GM23338 (cell line): ENCODE results near the gene TBK1. TPM values are rescaled to one million over a fixed set of nuclear protein-coding genes. Genes with fewer than 3 reads are reported as not detected.

Experiments
- ATAC-seq: fragments of 200-7000 bp; cut with Tn5 transposase; 3 replicates; pipeline ENCODE4 v1.9.1; 2020
- DNase-seq: peaks from one replicate; pipeline ENCODE4 v3.0.0-alpha.2; 2015; ENCODE audit warnings: low spot score
- H2AFZ ChIP-seq: fragments of 200-600 bp; sonication (generic); 2 replicates; pipeline ENCODE4 v1.8.0; 2016; ENCODE audit warnings: antibody characterized with exemption, mild to moderate bottlenecking, moderate library complexity
- H3F3A ChIP-seq: fragments of 200-600 bp; sonication (generic); replicated peaks from 2 replicates; pipeline ENCODE4 v1.8.0; 2017; ENCODE audit warnings: antibody characterized with exemption, mixed run types, low read depth
- H3K27ac ChIP-seq: fragments of 200-600 bp; sonication (generic); 2 replicates; pipeline ENCODE4 v1.6.1; 2016; ENCODE audit warnings: low read depth
- H3K27me3 ChIP-seq: fragments of 200-600 bp; sonication (generic); 2 replicates; pipeline ENCODE4 v1.8.0; 2016; ENCODE audit warnings: mild to moderate bottlenecking, mixed run types, moderate library complexity; ENCODE audit not compliant: insufficient read depth
- H3K36me3 ChIP-seq: fragments of 200-600 bp; sonication (generic); 2 replicates; pipeline ENCODE4 v1.8.0; 2016; ENCODE audit warnings: mild to moderate bottlenecking; ENCODE audit not compliant: insufficient read depth
- H3K4me1 ChIP-seq: fragments of 200-600 bp; sonication (generic); 2 replicates; pipeline ENCODE4 v1.8.0; 2016; ENCODE audit warnings: mild to moderate bottlenecking, moderate library complexity; ENCODE audit not compliant: insufficient read depth
- H3K4me2 ChIP-seq: fragments of 200-600 bp; sonication (generic); 2 replicates; pipeline ENCODE4 v1.7.1; 2017; ENCODE audit warnings: mixed run types
- H3K4me3 ChIP-seq: fragments of 200-600 bp; sonication (generic); 2 replicates; pipeline ENCODE4 v1.6.1; 2016; ENCODE audit warnings: mixed run types
- H3K79me2 ChIP-seq: fragments of 200-600 bp; sonication (generic); replicated peaks from 2 replicates; pipeline ENCODE4 v1.8.0; 2017; ENCODE audit warnings: mild to moderate bottlenecking; ENCODE audit not compliant: insufficient read depth
- H3K9me2 ChIP-seq: fragments of 200-600 bp; sonication (generic); 2 replicates; pipeline ENCODE4 v1.8.0; 2017; ENCODE audit not compliant: insufficient read depth
- H4K20me1 ChIP-seq: fragments of 200-600 bp; sonication (generic); replicated peaks from 2 replicates; pipeline ENCODE4 v1.8.0; 2017; ENCODE audit warnings: mild to moderate bottlenecking; ENCODE audit not compliant: insufficient read depth
- H3K27ac Mint-ChIP-seq: 2 replicates; pipeline ENCODE4 v1.8.0; 2020; ENCODE audit warnings: inconsistent platforms, mild to moderate bottlenecking, moderate library complexity, mixed read lengths
- H3K27me3 Mint-ChIP-seq: 3 replicates; pipeline ENCODE4 v1.8.0; 2022; ENCODE audit warnings: low read depth, mild to moderate bottlenecking, moderate library complexity, mixed read lengths, inconsistent platforms; ENCODE audit not compliant: insufficient read depth, poor library complexity
- H3K36me3 Mint-ChIP-seq: 3 replicates; pipeline ENCODE4 v1.8.0; 2021; ENCODE audit warnings: low read depth, mild to moderate bottlenecking, inconsistent platforms, moderate library complexity, mixed read lengths
- H3K4me1 Mint-ChIP-seq: 3 replicates; pipeline ENCODE4 v1.8.0; 2020; ENCODE audit warnings: mild to moderate bottlenecking, inconsistent platforms, mixed read lengths
- H3K4me3 Mint-ChIP-seq: 3 replicates; pipeline ENCODE4 v1.8.0; 2021; ENCODE audit warnings: moderate library complexity, mild to moderate bottlenecking, inconsistent platforms, mixed read lengths
- H3K9me3 Mint-ChIP-seq: 3 replicates; pipeline ENCODE4 v1.8.0; 2020; ENCODE audit warnings: moderate library complexity, mild to moderate bottlenecking, inconsistent platforms, mixed read lengths
- CREB1 ChIP-seq: fragments of 250-450 bp; sonication (Bioruptor Pico); IDR thresholded peaks from 2 replicates; pipeline ENCODE4 v1.5.0; 2020; ENCODE audit warnings: low read depth, mild to moderate bottlenecking, moderate library complexity
- EZH2 ChIP-seq: fragments of 200-600 bp; sonication (generic); IDR thresholded peaks from one replicate; pipeline ENCODE4 v1.8.0; 2017; ENCODE audit warnings: antibody characterized with exemption, mild to moderate bottlenecking, low read depth; ENCODE audit not compliant: unreplicated experiment
- EZH2phosphoT487 ChIP-seq: fragments of 200-600 bp; sonication (generic); IDR thresholded peaks from one replicate; pipeline ENCODE4 v1.8.1; 2018; ENCODE audit warnings: antibody characterized with exemption; ENCODE audit not compliant: unreplicated experiment
- JUNB ChIP-seq: IDR thresholded peaks from one replicate; pipeline ENCODE4 v1.6.1; 2016; ENCODE audit warnings: antibody characterized with exemption; ENCODE audit not compliant: unreplicated experiment
- NANOG ChIP-seq: IDR thresholded peaks from 2 replicates; pipeline ENCODE4 v1.6.1; 2016; ENCODE audit warnings: antibody characterized with exemption, borderline replicate concordance
- POLR2AphosphoS5 ChIP-seq: IDR thresholded peaks from 2 replicates; pipeline ENCODE4 v1.6.1; 2016; ENCODE audit warnings: antibody characterized with exemption, low read depth
- STAT1 ChIP-seq: IDR thresholded peaks from one replicate; pipeline ENCODE4 v1.6.1; 2016; ENCODE audit warnings: antibody characterized with exemption; ENCODE audit not compliant: unreplicated experiment
- ZNF114 ChIP-seq: fragments of 250-450 bp; sonication (Bioruptor Pico); IDR thresholded peaks from 2 replicates; pipeline ENCODE4 v1.5.0; 2020; ENCODE audit warnings: mild to moderate bottlenecking, moderate library complexity
- polyA plus RNA-seq: library from polyadenylated mRNA; unstranded; fragments of >200 nt; fragmentation: Nextera tagmentation; extraction: Ambion mirVana; gene quantifications from 2 replicates; pipeline ENCODE4 v1.2.1, GENCODE V29; 2016
- total RNA-seq: library from RNA; depleted of rRNA; stranded (reverse); fragments of >200 nt; shearing (Covaris generic); gene quantifications from 2 replicates; pipeline ENCODE4 v1.2.3, GENCODE V29; 2014
- TF ChIP-seq, protein P1 (sequence below), 2 experiments: fragments of 200-600 bp in 1 of 2; sonication (generic) in 1 of 2; conservative IDR thresholded peaks; 2 replicates each; pipeline versions ENCODE4 v1.5.1 to v1.6.1; 2016 to 2017; ENCODE audit warnings: antibody characterized with exemption in 2 of 2, low read depth in 2 of 2, mild to moderate bottlenecking in 2 of 2, moderate library complexity in 1 of 2
- TF ChIP-seq, protein P2 (sequence below): IDR thresholded peaks from one replicate; pipeline ENCODE4 v1.6.1; 2018; ENCODE audit warnings: antibody characterized with exemption; ENCODE audit not compliant: unreplicated experiment
- TF ChIP-seq, protein P3 (sequence below): fragments of 250-450 bp; sonication (Bioruptor Pico); IDR thresholded peaks from 2 replicates; pipeline ENCODE4 v1.5.0; 2020; ENCODE audit warnings: mild to moderate bottlenecking, moderate library complexity
- TF ChIP-seq, protein P4 (sequence below): IDR thresholded peaks from 2 replicates; pipeline ENCODE4 v1.6.1; 2016; ENCODE audit warnings: antibody characterized with exemption

The TBK1 gene
- total and polyA plus RNA-seq, 2 experiments from 2014 or later: 21.7 to 29.9 TPM

DNA sequence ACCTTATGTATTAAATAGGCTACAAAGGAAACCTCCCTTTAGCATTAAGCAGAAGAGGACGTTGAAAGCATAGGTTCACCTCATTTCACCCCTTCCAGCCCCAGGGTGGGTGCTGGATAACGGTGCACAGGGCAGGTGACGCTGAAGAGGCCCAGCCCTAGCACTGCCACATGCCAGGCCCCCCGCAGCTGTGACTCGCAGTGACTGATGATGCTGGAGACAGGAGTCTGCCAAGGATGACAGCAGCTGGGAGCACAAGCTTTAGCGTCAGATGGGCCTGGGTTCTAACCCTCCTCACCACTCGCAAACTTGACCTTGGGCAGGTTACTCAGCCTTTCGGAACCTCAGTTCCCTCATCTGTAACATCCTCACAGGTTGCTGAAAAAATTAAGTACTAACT is 76.7 kb downstream of the TBK1 start (continued):
- TF ChIP-seq, protein P1, sequence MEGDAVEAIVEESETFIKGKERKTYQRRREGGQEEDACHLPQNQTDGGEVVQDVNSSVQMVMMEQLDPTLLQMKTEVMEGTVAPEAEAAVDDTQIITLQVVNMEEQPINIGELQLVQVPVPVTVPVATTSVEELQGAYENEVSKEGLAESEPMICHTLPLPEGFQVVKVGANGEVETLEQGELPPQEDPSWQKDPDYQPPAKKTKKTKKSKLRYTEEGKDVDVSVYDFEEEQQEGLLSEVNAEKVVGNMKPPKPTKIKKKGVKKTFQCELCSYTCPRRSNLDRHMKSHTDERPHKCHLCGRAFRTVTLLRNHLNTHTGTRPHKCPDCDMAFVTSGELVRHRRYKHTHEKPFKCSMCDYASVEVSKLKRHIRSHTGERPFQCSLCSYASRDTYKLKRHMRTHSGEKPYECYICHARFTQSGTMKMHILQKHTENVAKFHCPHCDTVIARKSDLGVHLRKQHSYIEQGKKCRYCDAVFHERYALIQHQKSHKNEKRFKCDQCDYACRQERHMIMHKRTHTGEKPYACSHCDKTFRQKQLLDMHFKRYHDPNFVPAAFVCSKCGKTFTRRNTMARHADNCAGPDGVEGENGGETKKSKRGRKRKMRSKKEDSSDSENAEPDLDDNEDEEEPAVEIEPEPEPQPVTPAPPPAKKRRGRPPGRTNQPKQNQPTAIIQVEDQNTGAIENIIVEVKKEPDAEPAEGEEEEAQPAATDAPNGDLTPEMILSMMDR (conservative IDR thresholded peaks at IDR 0.05; ENCODE audit: low read depth in 2 of 2): no peak
- no peak for TF ChIP-seq JUNB
- TF ChIP-seq EZH2phosphoT487: no peak
- no peak for TF ChIP-seq POLR2AphosphoS5
- TF ChIP-seq, protein P2, sequence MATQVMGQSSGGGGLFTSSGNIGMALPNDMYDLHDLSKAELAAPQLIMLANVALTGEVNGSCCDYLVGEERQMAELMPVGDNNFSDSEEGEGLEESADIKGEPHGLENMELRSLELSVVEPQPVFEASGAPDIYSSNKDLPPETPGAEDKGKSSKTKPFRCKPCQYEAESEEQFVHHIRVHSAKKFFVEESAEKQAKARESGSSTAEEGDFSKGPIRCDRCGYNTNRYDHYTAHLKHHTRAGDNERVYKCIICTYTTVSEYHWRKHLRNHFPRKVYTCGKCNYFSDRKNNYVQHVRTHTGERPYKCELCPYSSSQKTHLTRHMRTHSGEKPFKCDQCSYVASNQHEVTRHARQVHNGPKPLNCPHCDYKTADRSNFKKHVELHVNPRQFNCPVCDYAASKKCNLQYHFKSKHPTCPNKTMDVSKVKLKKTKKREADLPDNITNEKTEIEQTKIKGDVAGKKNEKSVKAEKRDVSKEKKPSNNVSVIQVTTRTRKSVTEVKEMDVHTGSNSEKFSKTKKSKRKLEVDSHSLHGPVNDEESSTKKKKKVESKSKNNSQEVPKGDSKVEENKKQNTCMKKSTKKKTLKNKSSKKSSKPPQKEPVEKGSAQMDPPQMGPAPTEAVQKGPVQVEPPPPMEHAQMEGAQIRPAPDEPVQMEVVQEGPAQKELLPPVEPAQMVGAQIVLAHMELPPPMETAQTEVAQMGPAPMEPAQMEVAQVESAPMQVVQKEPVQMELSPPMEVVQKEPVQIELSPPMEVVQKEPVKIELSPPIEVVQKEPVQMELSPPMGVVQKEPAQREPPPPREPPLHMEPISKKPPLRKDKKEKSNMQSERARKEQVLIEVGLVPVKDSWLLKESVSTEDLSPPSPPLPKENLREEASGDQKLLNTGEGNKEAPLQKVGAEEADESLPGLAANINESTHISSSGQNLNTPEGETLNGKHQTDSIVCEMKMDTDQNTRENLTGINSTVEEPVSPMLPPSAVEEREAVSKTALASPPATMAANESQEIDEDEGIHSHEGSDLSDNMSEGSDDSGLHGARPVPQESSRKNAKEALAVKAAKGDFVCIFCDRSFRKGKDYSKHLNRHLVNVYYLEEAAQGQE: no peak
- no peak for TF ChIP-seq CREB1
- no peak for TF ChIP-seq NANOG

DNA sequence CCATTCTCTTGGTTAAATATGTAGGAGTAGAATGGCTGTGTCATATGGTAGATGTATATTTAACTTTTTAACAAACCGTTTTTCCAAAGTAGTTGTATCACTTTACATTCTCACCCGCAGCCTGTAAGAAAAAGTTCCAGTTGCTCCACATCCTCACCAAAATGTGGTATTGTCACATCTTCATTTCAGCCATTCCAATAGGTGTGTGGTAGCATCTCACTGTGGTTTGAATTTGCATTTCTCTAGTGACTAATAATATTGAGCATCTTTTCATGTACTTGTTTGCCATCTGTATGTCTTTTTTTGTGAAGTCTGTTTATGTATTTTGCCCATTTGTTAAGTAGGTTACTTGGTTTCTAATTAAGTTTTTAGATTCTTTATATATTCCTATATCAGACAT is 78.6 kb downstream of the TBK1 start:
- no peaks in the 10 kb centered on the region for H3K9me3 Mint-ChIP-seq
- TF ChIP-seq STAT1 (no peak), JUNB (no peak), ZNF114 (CRISPR knock-in tag) (no peak), POLR2AphosphoS5 (no peak), CREB1 (no peak), EZH2 (no peak)
- TF ChIP-seq, protein P3, sequence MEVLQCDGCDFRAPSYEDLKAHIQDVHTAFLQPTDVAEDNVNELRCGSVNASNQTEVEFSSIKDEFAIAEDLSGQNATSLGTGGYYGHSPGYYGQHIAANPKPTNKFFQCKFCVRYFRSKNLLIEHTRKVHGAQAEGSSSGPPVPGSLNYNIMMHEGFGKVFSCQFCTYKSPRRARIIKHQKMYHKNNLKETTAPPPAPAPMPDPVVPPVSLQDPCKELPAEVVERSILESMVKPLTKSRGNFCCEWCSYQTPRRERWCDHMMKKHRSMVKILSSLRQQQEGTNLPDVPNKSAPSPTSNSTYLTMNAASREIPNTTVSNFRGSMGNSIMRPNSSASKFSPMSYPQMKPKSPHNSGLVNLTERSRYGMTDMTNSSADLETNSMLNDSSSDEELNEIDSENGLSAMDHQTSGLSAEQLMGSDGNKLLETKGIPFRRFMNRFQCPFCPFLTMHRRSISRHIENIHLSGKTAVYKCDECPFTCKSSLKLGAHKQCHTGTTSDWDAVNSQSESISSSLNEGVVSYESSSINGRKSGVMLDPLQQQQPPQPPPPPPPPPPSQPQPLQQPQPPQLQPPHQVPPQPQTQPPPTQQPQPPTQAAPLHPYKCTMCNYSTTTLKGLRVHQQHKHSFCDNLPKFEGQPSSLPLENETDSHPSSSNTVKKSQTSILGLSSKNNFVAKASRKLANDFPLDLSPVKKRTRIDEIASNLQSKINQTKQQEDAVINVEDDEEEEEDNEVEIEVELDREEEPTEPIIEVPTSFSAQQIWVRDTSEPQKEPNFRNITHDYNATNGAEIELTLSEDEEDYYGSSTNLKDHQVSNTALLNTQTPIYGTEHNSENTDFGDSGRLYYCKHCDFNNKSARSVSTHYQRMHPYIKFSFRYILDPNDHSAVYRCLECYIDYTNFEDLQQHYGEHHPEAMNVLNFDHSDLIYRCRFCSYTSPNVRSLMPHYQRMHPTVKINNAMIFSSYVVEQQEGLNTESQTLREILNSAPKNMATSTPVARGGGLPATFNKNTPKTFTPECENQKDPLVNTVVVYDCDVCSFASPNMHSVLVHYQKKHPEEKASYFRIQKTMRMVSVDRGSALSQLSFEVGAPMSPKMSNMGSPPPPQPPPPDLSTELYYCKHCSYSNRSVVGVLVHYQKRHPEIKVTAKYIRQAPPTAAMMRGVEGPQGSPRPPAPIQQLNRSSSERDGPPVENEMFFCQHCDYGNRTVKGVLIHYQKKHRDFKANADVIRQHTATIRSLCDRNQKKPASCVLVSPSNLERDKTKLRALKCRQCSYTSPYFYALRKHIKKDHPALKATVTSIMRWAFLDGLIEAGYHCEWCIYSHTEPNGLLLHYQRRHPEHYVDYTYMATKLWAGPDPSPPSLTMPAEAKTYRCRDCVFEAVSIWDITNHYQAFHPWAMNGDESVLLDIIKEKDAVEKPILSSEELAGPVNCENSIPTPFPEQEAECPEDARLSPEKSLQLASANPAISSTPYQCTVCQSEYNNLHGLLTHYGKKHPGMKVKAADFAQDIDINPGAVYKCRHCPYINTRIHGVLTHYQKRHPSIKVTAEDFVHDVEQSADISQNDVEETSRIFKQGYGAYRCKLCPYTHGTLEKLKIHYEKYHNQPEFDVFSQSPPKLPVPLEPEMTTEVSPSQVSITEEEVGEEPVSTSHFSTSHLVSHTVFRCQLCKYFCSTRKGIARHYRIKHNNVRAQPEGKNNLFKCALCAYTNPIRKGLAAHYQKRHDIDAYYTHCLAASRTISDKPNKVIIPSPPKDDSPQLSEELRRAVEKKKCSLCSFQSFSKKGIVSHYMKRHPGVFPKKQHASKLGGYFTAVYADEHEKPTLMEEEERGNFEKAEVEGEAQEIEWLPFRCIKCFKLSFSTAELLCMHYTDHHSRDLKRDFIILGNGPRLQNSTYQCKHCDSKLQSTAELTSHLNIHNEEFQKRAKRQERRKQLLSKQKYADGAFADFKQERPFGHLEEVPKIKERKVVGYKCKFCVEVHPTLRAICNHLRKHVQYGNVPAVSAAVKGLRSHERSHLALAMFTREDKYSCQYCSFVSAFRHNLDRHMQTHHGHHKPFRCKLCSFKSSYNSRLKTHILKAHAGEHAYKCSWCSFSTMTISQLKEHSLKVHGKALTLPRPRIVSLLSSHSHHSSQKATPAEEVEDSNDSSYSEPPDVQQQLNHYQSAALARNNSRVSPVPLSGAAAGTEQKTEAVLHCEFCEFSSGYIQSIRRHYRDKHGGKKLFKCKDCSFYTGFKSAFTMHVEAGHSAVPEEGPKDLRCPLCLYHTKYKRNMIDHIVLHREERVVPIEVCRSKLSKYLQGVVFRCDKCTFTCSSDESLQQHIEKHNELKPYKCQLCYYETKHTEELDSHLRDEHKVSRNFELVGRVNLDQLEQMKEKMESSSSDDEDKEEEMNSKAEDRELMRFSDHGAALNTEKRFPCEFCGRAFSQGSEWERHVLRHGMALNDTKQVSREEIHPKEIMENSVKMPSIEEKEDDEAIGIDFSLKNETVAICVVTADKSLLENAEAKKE (CRISPR knock-in tag): no peak
- TF ChIP-seq, protein P4, sequence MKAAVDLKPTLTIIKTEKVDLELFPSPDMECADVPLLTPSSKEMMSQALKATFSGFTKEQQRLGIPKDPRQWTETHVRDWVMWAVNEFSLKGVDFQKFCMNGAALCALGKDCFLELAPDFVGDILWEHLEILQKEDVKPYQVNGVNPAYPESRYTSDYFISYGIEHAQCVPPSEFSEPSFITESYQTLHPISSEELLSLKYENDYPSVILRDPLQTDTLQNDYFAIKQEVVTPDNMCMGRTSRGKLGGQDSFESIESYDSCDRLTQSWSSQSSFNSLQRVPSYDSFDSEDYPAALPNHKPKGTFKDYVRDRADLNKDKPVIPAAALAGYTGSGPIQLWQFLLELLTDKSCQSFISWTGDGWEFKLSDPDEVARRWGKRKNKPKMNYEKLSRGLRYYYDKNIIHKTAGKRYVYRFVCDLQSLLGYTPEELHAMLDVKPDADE: no peak

More for the DNA sequence above, 78.6 kb downstream of the TBK1 start:
- Histone ChIP-seq H2AFZ (no peak overlapping the region), H3K9me2 (no peaks in the 10 kb centered on the region), H3K79me2 (no peaks in the 10 kb centered on the region), H3F3A (no peaks in the 10 kb centered on the region), H3K27ac (no peak overlapping the region), H3K4me2 (no peak overlapping the region), H3K36me3 (no peaks in the 10 kb centered on the region), H3K4me3 (no peak overlapping the region), H3K4me1 (no peaks in the 10 kb centered on the region; the same call in 1 of the 2 replicates), H3K27me3 (no peaks in the 10 kb centered on the region), H4K20me1 (no peaks in the 10 kb centered on the region)
- Mint-ChIP-seq H3K27ac (no peak overlapping the region), H3K4me1 (peaks cover 9% of the 10 kb centered on the region), H3K27me3 (no peaks in the 10 kb centered on the region), H3K4me3 (no peak overlapping the region), H3K36me3 (no peaks in the 10 kb centered on the region)
- DNase-seq: no peak
- no peak for ATAC-seq
